ENCODE data around the gene PEX1. TPM values are rescaled to one million over a fixed set of nuclear protein-coding genes. Genes with fewer than 3 reads are reported as not detected.
"Not testable (repeated sequence)": the region's sequence is repeated elsewhere in the genome, so short reads cannot be mapped to it uniquely, and the experiment has no call there.

The PEX1 gene
- total RNA-seq, 4 donors from 2014 or later, result 17.2 to 29.6 (median 23.1) TPM

- intact Hi-C loops (cut with DNase I; ENCODE audit: low total_unique reads), result no loop called here
- WGBS, 2 donors (ENCODE audit: low coverage in 1 of 2), result 91 to 94% methylated on average over 2 of the region's 2 CpGs
These were observed 31.4 kb downstream of the PEX1 start for GRCh38 chr7:92496876-92497275.

GRCh38 chr7:92489634-92490033 is 38.7 kb downstream of the PEX1 start:
- no peak for DNase-seq
- H3K4me1 ChIP-seq, result peaks cover 0 to 14% (median 0%) of the 10 kb centered on the region in 4 donors
- no peak for TF ChIP-seq POLR2A (IDR thresholded peaks at IDR 0.05)
- no peak for TF ChIP-seq POLR2AphosphoS5 (IDR thresholded peaks at IDR 0.05)
- no peak for TF ChIP-seq CTCF (IDR thresholded peaks at IDR 0.05)
- TF ChIP-seq EP300 (IDR thresholded peaks at IDR 0.05; ENCODE audit: low read depth), result no peak
- H3K36me3 ChIP-seq, result peaks cover 0 to 62% (median 19%) of the 10 kb centered on the region in 4 donors
- H3K27ac ChIP-seq, result no peak overlapping the region
- H3K9me3 ChIP-seq, result no peaks in the 10 kb centered on the region
- in situ Hi-C loops (cut with MboI; ENCODE audit: low pct_ligation_motif_present in 1 of 4, low pct_unique_long_range_greater_than_20kb in 1 of 4, low sequenced_read_pairs in 3 of 4) (no loop called here), intact Hi-C loops (cut with DNase I; ENCODE audit: low total_unique reads) (no loop called here)
- no peak overlapping the region for H3K4me3 ChIP-seq
- 97 to 100% methylated on average over 1 of the region's 1 CpG for WGBS, 2 donors (ENCODE audit: low coverage in 1 of 2)
- no peaks in the 10 kb centered on the region for H3K27me3 ChIP-seq

More at GRCh38 chr7:92496876-92497275, 31.4 kb downstream of the PEX1 start:
- TF ChIP-seq CTCF (IDR thresholded peaks at IDR 0.05) (no peak), POLR2AphosphoS5 (IDR thresholded peaks at IDR 0.05) (no peak), POLR2A (IDR thresholded peaks at IDR 0.05) (no peak), EP300 (IDR thresholded peaks at IDR 0.05; ENCODE audit: low read depth) (no peak)
- in situ Hi-C loops (cut with MboI; ENCODE audit: low pct_ligation_motif_present in 1 of 4, low pct_unique_long_range_greater_than_20kb in 1 of 4, low sequenced_read_pairs in 3 of 4), result no loop called here
- no peaks in the 10 kb centered on the region for H3K27me3 ChIP-seq
- H3K4me3 ChIP-seq, result no peak overlapping the region
- no peaks in the 10 kb centered on the region for H3K9me3 ChIP-seq
- no peaks in the 10 kb centered on the region for H3K4me1 ChIP-seq
- no peak for DNase-seq
- H3K36me3 ChIP-seq, result peaks cover 0 to 72% (median 15%) of the 10 kb centered on the region in 4 donors
- H3K27ac ChIP-seq, result no peak overlapping the region

GRCh38 chr7:92487804-92488203 is 40.5 kb downstream of the PEX1 start:
- peaks cover 0 to 14% (median 0%) of the 10 kb centered on the region in 4 donors for H3K4me1 ChIP-seq
- H3K9me3 ChIP-seq, result no peaks in the 10 kb centered on the region
- TF ChIP-seq POLR2AphosphoS5 (IDR thresholded peaks at IDR 0.05), result no peak
- H3K4me3 ChIP-seq, result no peak overlapping the region
- no peaks in the 10 kb centered on the region for H3K27me3 ChIP-seq
- no peak for DNase-seq
- intact Hi-C loops (cut with DNase I; ENCODE audit: low total_unique reads), result no loop called here
- H3K27ac ChIP-seq, result no peak overlapping the region
- H3K36me3 ChIP-seq, result peaks cover 0 to 44% (median 12%) of the 10 kb centered on the region in 4 donors
- in situ Hi-C loops (cut with MboI; ENCODE audit: low pct_ligation_motif_present in 1 of 4, low pct_unique_long_range_greater_than_20kb in 1 of 4, low sequenced_read_pairs in 3 of 4), result no loop called here

GRCh38 chr7:92485974-92486373 is 42.3 kb downstream of the PEX1 start:
- Histone ChIP-seq H3K4me1 (peaks cover 0 to 14% (median 0%) of the 10 kb centered on the region in 4 donors), H3K27ac (peak overlapping the region; percentile 49 to 68 (median 64)), H3K4me3 (no peak overlapping the region), H3K9me3 (no peaks in the 10 kb centered on the region), H3K27me3 (no peaks in the 10 kb centered on the region), H3K36me3 (peaks cover 0 to 28% (median 7%) of the 10 kb centered on the region in 4 donors)
- WGBS, 2 donors (ENCODE audit: low coverage in 1 of 2), result 55% methylated on average over 2 of the region's 2 CpGs; no CpG with 5 or more reads in 1 of the 2 donors
- TF ChIP-seq POLR2AphosphoS5 (IDR thresholded peaks at IDR 0.05) (peak in 1 of 3 donors; percentile 32), POLR2A (IDR thresholded peaks at IDR 0.05) (no peak)
- peak; percentile 74 for DNase-seq
- in situ Hi-C loops (cut with MboI; ENCODE audit: low pct_ligation_motif_present in 1 of 4, low pct_unique_long_range_greater_than_20kb in 1 of 4, low sequenced_read_pairs in 3 of 4), result no loop called here
- intact Hi-C loops (cut with DNase I; ENCODE audit: low total_unique reads), result no loop called here

- peak overlapping the region; percentile 49 to 68 (median 64) for H3K27ac ChIP-seq
- no peak for DNase-seq
- WGBS, 2 donors (ENCODE audit: low coverage in 1 of 2), result 60 to 88% methylated on average over 1 to 2 of the region's 2 CpGs
These were observed 42.9 kb downstream of the PEX1 start for GRCh38 chr7:92485267-92485892.

GRCh38 chr7:92484226-92484625 is 44.1 kb downstream of the PEX1 start:
- peaks cover 0 to 15% (median 7%) of the 10 kb centered on the region in 4 donors for H3K36me3 ChIP-seq
- intact Hi-C loops (cut with DNase I; ENCODE audit: low total_unique reads); H3K4me3 ChIP-seq; H3K9me3 ChIP-seq; H3K27ac ChIP-seq; DNase-seq; in situ Hi-C loops (cut with MboI; ENCODE audit: low pct_ligation_motif_present in 1 of 4, low pct_unique_long_range_greater_than_20kb in 1 of 4, low sequenced_read_pairs in 3 of 4); H3K27me3 ChIP-seq: not testable (repeated sequence)
- 89 to 93% methylated on average over 4 to 6 of the region's 6 CpGs for WGBS, 2 donors (ENCODE audit: low coverage in 1 of 2)
- peaks cover 0 to 17% (median 0%) of the 10 kb centered on the region in 4 donors for H3K4me1 ChIP-seq

More at GRCh38 chr7:92485267-92485892, 42.9 kb downstream of the PEX1 start:
- no peak for TF ChIP-seq POLR2AphosphoS5 (IDR thresholded peaks at IDR 0.05)
- no peak for TF ChIP-seq POLR2A (IDR thresholded peaks at IDR 0.05)
- TF ChIP-seq EP300 (IDR thresholded peaks at IDR 0.05; ENCODE audit: low read depth), result no peak
- TF ChIP-seq CTCF (IDR thresholded peaks at IDR 0.05), result no peak
- Histone ChIP-seq H3K9me3 (no peaks in the 10 kb centered on the region), H3K4me1 (peaks cover 0 to 14% (median 0%) of the 10 kb centered on the region in 4 donors), H3K4me3 (no peak overlapping the region), H3K27me3 (no peaks in the 10 kb centered on the region), H3K36me3 (peaks cover 0 to 22% (median 7%) of the 10 kb centered on the region in 4 donors)
- in situ Hi-C loops (cut with MboI; ENCODE audit: low pct_ligation_motif_present in 1 of 4, low pct_unique_long_range_greater_than_20kb in 1 of 4, low sequenced_read_pairs in 3 of 4) (no loop called here), intact Hi-C loops (cut with DNase I; ENCODE audit: low total_unique reads) (no loop called here)

GRCh38 chr7:92483624-92484023 is 44.7 kb downstream of the PEX1 start:
- H3K27me3 ChIP-seq; H3K4me3 ChIP-seq; H3K27ac ChIP-seq; intact Hi-C loops (cut with DNase I; ENCODE audit: low total_unique reads); H3K9me3 ChIP-seq; DNase-seq; in situ Hi-C loops (cut with MboI; ENCODE audit: low pct_ligation_motif_present in 1 of 4, low pct_unique_long_range_greater_than_20kb in 1 of 4, low sequenced_read_pairs in 3 of 4): not testable (repeated sequence)
- H3K4me1 ChIP-seq, result peaks cover 0 to 17% (median 0%) of the 10 kb centered on the region in 4 donors
- WGBS, 2 donors (ENCODE audit: low coverage in 1 of 2), result 80 to 82% methylated on average over 6 of the region's 6 CpGs
- peaks cover 0 to 10% (median 4%) of the 10 kb centered on the region in 4 donors for H3K36me3 ChIP-seq

Measured in transverse colon (tissue), 4 donors.